GM19438 (cell line): Measurements from ENCODE around the gene MBP.

Experiments
- ATAC-seq: cut with Tn5 transposase; IDR thresholded peaks from one replicate; pipeline ENCODE4 v1.9.1; 2021; ENCODE audit warnings: low read depth; ENCODE audit not compliant: unreplicated experiment

The MBP gene

GRCh38 chr18:77069931-77070330 lies 62.7 kb downstream of the MBP start:
- no peak for ATAC-seq

DNA sequence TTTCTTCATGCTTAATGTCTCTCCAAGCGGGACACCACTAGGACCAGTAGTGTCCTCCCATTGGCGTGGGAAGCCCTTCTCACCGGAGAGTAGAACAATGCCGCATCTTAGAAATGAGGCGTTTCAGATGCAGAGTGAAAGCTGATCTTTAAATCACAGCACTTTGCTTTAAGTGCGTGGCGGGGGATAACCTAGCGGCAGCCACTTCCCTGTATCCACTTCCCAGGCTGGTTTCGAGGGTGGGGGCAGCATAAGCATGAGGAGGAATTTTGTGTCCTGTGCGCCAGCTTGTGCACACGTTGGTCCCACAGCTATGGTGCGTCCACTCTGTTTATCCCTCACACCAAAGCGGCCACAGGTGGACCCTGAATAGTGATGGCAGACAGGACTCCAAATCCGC lies 63.1 kb downstream of the MBP start:
- no peak for ATAC-seq

DNA sequence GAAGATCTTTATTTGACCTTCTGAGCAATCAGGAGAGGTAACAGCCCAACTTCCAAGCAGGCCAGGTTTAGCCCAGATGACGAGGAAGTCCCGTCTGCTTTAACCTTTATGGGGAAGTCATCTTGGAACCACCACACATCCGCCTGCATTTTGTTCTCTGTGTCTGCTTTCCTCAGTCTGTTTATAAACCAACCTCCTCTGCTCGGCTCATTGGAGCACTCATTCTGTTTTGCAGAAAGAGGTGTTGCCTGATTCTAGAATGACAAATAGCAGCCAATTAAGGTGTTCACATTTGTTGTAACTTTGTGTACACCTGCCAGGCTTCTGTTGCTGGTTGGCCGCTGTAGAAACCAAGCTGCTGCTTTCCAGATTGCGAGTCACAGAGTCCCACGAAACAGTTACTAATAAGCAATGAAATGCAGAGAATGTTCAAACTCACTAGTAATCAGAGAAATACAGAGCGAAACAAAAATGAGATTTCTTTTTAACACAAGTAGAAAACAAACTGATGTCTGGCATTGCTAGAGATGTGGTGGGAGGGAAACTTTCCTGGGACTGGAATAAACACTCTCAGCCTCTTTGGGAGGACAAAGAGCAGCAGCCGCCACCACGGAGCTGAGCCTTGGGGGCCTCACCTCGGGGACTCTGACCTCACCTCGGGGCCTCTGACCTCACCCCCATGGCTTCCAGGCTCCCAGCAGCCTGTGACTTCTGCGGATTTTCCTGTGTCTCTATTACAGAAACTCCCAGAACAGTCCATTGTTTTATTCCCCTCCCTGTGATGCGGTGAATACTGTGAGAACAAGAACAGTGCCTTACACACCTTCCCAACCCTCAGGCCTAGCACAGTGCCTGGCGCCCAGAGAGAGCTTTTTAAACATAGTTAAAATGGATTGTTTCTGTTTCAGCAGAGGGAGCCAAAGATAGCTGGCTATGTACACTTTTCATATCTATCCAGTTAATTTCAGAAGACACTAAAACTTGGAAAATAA lies 64.0 kb downstream of the MBP start:
- peak; percentile 33 for ATAC-seq

- ATAC-seq: no peak
Measured at GRCh38 chr18:77067291-77068061, 65.1 kb downstream of the MBP start.

DNA sequence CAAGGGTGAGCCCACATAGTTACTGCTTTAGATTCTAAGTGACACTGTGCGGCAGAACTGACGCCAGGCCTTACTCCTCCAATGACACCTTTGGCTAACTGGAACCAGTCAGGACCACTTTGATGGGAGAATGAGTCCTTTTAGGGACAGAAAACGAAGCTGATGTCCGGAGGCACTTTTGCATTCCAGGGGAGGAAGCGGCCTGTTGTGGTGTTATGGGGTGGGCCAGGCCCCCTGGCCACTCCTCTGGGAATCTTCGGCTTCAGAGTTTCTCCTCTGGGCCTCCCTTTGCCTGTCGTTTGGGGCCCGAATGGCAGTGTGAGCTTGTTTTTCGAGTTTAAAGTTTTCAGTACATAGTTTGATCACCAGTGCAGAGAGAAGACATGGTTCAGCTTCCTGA lies 65.9 kb downstream of the MBP start:
- no peak for ATAC-seq

GRCh38 chr18:77066101-77066500 lies 66.5 kb downstream of the MBP start:
- no peak for ATAC-seq

GRCh38 chr18:77065221-77065981 lies 67.2 kb downstream of the MBP start:
- no peak for ATAC-seq

GRCh38 chr18:77063260-77063659 lies 69.3 kb downstream of the MBP start:
- peak; percentile 42 for ATAC-seq

DNA sequence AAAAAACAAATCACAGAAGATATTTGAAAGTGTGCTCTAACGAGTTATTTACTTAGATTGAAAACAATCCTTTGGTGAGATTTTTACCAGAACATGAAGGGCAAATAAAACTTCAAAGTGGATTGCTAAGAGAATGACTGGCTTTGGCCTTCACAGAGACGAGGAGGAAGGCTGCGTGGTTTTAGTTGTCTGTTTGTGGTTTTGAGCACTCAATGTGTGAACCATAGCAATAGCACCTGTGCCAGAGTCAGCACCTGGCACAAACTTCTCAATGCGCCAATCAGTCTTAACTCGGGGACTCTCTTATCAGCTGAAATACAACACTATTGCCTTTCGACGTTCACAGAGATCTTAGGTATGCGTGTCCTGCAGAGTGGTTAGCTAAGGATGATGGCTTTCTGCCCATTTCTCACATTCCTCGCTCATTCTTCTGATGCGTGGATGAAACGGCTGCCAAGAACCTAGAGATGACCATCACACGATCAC lies 70.0 kb downstream of the MBP start:
- peak; percentile 45 for ATAC-seq

GRCh38 chr18:77061946-77062517 lies 70.6 kb downstream of the MBP start:
- peak; percentile 43 for ATAC-seq

DNA sequence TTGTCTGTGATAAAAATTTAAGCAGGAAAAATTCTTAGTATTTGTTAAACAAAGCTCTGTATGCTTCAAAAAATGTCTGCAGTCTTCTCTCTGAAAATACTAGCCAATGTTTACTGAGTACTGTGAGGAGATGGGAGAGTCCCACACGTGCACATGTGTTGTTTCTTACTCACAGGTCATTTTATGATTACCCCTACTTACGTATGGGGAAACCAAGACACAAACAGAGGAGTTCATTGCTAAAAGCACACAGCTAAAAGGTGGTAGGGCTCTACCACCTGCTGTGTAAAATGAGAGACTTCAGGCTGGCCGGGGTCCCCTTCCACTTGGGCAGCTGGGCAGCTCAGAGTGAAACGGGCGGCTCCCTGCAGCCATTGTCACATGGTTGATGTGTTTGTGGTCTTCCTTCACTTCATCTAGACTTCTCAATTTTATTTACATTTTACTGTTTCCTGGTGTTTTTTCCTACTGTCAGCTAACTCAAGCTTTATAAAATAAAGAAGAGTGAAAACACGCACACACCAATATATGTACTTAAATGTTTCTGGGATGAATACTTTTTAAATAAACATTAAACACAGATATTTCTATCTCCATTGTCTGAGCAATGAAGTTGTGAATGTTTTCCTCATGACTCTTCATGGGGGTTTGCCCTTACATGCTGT lies 71.2 kb downstream of the MBP start:
- ATAC-seq: no peak

GRCh38 chr18:77060151-77060550 lies 72.4 kb downstream of the MBP start:
- ATAC-seq: no peak

GRCh38 chr18:77059294-77059916 lies 73.2 kb downstream of the MBP start:
- no peak for ATAC-seq

DNA sequence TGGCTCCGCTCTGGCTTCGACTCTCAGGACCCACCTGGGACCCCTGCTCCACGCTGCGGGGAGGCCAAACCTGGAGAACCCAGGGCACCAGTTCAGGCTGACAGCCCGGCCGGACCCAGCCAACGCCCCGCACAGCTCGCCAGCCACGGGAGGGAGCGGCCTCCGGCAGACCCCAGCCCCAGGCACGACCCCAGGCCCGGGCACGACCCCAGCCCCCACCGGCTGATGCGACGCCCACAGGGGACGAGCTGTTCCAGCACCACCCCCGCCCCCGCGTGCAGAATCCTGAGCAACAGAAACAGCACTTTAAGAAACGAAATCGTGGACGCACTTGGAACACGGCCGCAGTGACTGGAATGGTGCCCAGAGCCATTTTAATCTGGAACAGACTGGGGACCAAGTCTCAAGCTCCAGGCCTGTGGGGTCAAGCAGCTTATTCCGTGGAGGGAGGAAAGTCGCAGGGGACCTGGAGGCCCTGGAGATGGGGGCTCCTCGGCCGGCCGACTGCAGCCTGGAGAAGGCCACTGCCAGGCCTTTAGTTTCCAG lies 74.2 kb downstream of the MBP start:
- no peak for ATAC-seq

- no peak for ATAC-seq
Measured at GRCh38 chr18:77057006-77057395, 75.6 kb downstream of the MBP start.

- ATAC-seq: no peak
Measured at GRCh38 chr18:77056344-77057005, 76.1 kb downstream of the MBP start.

DNA sequence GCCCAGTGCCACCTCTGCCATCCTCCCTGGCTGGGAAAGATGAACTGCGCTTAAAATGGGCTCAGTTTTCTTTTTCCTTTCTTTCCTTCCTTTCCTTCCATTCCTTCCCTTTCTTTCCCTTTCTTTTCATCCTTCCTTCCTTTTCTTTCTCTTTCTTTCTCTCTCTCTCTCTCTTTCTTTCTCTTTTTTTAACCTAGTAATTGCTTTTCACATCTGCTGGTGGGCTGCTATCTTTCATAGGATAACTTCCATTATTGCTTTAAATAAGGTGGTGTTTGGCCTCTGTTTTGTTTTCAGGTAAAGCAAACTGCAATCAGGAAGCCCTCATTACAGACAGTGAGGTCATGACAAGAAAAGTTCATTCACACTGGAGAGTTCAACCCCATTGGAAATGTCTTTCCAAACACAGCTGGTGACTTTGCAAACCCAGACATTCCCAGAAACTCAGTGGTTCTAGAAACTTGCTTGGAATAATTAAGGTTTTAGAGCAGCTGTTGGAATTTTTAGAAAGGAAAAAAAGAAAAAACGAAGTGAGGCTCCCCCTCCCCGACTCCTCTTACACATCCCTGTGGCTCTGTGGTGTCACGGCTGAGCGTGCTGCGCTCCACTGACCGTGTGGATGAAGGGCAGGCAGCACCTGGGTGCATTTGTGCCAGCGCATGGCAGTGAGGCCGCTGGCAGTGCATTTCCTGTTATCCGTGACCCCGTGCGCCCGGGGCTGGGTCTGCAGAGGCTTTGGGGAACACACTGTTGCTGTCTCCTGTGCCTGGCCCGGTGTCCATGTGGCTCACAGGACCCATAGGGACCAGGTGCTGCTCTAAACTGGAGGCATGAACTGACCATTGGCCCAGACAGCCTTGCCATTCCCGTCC lies 76.9 kb downstream of the MBP start:
- no peak for ATAC-seq
